Activated naive CD4-positive, alpha-beta T cell treated with anti-CD3 and anti-CD28 coated beads, Interleukin-2, amount 50 U/mL, for 24 hours (primary cell): ENCODE measurements around the gene PDK2.

Experiments
- H3K27ac Mint-ChIP-seq: one replicate; pipeline ENCODE4 v1.8.0; 2021; ENCODE audit warnings: mild to moderate bottlenecking, mixed read lengths
- H3K27me3 Mint-ChIP-seq: one replicate; pipeline ENCODE4 v1.8.0; 2021; ENCODE audit warnings: mixed read lengths
- H3K36me3 Mint-ChIP-seq: one replicate; pipeline ENCODE4 v1.8.0; 2021; ENCODE audit warnings: mixed read lengths
- H3K4me1 Mint-ChIP-seq: one replicate; pipeline ENCODE4 v1.8.0; 2021; ENCODE audit warnings: mixed read lengths
- H3K4me3 Mint-ChIP-seq: one replicate; pipeline ENCODE4 v1.8.0; 2021; ENCODE audit warnings: mild to moderate bottlenecking, mixed read lengths
- H3K9me3 Mint-ChIP-seq: one replicate; pipeline ENCODE4 v1.8.0; 2021; ENCODE audit warnings: mixed read lengths

PDK2 gene

DNA sequence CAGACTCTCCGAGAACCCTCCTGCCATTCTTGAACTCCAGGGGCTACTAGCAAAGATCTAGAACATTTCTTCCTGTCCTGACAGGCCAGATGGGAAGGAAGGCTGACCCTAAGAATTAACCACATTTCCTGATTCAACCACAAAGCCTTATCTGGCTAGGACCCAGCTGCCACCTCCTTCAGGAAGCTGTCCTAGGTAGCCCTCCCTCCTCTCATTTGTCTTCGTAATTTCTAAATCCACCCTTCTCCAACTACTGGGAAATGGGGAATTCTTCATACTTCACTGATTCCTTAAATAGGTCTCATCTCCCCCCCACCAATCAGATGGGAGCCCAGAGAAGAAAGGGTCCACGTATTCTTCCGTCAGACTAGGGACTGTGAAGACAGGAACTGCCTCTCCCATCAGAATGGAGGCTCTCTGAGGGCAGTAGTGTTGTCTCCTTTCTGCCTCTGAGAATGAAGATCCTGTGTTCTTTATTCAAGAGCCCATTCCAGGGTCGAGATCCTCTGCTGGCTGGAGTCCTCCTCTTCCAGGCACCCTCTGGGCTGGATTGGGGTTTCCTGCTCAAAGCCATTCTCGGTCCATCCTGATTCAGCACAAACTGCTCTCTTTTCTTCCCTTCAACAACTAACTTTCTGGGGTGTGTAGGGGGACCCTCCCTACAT, 32.7 kb downstream of the PDK2 start:
- Mint-ChIP-seq H3K9me3 (no peaks in the 10 kb centered on the region), H3K27me3 (peaks cover 9% of the 10 kb centered on the region), H3K4me1 (peaks cover 27% of the 10 kb centered on the region), H3K36me3 (no peaks in the 10 kb centered on the region), H3K4me3 (no peak overlapping the region), H3K27ac (no peak overlapping the region)

DNA sequence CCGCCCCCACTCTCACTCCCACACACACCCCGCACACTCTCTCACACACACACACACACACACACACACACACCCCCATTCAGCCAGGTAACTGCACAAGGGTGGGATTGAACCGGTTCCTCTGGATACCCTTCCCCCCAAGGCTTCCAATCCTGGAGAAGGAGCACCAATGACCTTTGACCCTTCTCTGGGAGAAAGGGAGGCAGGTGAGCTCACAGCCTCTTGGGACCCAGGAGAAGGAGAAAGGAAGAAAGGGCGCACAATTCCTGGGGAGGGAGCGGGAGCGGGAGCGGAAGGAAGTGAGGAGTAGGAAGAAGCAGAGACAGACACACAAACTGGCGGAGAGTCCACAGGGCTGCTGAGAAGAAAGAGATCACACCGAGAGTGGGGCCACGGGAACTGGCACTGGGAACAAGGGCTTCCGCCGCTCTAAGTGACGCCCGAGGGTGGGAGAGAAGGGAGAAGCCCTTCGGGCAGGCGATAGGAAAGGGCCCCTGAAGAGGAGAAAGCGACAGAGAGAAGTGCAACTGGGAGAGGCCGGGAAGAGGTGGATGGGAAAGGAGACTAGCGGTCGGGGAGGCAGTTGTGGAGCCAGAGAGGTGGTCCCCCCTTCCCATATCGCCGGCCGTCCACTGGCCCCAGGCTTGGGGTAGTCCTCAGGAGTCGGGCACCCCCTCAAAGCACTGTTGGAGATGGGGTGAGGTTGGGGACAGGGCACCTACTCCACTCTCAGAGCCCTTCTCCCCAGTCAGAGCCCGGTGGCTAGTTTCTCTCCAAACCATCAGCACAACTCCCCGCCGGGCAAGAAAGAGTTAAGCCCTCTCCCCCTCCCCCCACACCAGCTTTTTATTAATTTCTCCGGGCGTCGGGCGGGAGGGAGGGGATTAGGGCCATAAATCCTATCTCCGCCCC, 33.5 kb downstream of the PDK2 start:
- Mint-ChIP-seq H3K4me3 (peak overlapping the region; percentile 68), H3K9me3 (no peaks in the 10 kb centered on the region), H3K4me1 (peaks cover 27% of the 10 kb centered on the region), H3K27ac (peak overlapping the region; percentile 72), H3K36me3 (no peaks in the 10 kb centered on the region), H3K27me3 (peaks cover 9% of the 10 kb centered on the region)

DNA sequence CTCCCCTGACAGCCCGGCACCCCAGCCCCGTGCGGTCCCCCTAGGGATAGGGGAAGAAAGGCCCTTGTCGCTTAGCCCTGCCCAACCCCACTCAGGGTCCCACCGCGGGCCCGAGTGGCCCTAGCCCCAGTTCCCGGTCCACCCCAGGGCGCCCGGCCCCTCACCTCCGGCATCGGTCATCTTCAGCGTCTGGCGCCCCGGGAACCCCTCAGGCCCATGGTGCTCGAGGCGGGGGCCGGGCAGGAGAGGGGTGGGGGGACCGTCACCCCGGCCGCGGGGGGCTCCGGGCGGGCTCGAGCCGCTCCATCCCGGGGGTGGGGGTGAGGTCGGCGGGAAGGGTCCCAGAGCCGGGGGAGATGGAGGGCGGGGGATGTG, 34.2 kb downstream of the PDK2 start:
- H3K27ac Mint-ChIP-seq, result no peak overlapping the region
- H3K36me3 Mint-ChIP-seq, result peaks cover 2% of the 10 kb centered on the region
- H3K27me3 Mint-ChIP-seq, result peaks cover 9% of the 10 kb centered on the region
- peak overlapping the region; percentile 69 for H3K4me3 Mint-ChIP-seq
- peaks cover 27% of the 10 kb centered on the region for H3K4me1 Mint-ChIP-seq
- H3K9me3 Mint-ChIP-seq, result no peaks in the 10 kb centered on the region

DNA sequence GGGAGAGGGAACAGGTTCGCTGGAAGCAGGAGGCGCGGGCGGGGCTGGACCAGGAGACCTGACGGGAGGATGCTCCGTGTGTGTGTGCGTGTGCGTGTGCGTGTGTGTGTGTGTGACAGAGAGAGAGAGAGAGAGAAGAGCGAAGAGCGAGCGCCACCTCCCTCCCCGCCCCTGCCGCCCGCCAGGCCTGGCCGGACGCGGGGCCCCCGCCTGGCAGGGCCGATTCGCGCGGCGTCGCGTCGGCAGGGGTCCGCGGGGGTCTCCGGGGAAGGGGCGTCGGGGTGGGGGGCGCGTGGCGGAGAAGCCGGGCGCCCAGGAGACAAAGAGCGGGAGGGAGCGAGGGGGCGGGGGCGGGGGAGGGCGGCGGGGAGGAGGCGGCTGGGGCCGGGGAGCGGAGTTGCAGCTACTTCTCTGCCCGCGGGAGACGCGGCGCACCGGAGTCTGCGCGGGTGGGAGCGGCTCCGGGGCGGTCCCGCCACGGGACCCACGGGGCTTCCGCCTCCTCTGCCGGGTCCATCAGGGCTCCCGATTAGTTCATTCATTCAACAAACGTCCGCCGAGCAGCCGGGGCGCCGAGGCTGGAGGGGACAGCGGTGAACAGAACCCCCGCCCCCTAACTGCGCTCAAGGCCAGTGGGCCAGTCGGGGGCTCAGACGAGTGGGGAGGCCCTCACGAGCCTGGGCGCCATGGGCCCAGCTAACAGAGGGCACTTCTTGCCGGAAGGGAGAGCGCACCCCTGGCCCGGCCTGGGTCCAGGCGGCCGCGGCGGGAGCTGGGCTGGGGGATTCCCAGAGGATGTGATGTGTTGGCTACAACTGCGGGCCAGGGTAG, 34.8 kb downstream of the PDK2 start, which contains the start of gene SAMD14:
TSS of gene SAMD14 (minus strand) at position 433 of the 831 bp plus-strand sequence. CDS start 5,201 bp downstream, outside the sequence.
- Mint-ChIP-seq H3K4me1 (peaks cover 27% of the 10 kb centered on the region), H3K27ac (no peak within 1 kb of the TSS), H3K27me3 (peaks cover 9% of the 10 kb centered on the region), H3K4me3 (peak within 1 kb of the TSS; percentile 82), H3K36me3 (peaks cover 2% of the 10 kb centered on the region), H3K9me3 (no peaks in the 10 kb centered on the region)

DNA sequence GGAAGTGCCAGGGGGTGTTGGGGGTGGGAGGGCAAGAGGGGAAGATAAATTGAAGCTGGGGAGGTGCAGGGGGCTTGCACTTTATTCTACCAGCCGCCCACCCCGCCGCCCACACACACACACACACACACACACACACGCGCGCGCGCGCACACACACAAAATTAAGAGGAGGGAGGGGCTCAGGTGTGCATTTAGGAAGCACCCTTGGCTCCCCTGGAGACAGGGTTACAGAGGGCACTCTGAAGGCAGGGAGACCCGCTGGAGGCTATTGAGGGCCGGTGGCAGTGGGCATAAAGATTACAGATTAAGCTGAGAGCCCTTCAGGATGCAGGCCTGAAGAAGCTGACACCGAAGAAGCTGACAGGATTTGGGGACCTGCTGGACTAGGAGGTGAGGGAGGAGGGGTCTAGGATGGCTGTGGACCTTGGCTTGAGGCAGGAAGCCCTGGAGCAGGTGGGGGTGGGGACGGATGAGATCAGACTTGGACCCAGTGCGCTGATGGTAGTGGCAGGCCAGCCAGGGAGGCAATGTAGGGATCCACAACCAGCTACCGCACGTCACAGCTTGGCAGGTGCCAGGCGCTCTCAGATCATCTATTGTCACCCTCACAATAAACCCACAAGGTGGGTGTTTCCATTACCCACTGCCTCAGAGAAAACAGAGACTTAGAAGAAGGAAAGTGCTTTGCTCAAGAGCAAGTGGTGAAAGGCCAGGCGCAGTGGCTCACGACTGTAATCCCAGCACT, 35.6 kb downstream of the PDK2 start:
- no peak overlapping the region for H3K27ac Mint-ChIP-seq
- peaks cover 9% of the 10 kb centered on the region for H3K27me3 Mint-ChIP-seq
- peaks cover 27% of the 10 kb centered on the region for H3K4me1 Mint-ChIP-seq
- H3K4me3 Mint-ChIP-seq, result peak overlapping the region; percentile 82
- H3K36me3 Mint-ChIP-seq, result peaks cover 2% of the 10 kb centered on the region
- no peaks in the 10 kb centered on the region for H3K9me3 Mint-ChIP-seq

DNA sequence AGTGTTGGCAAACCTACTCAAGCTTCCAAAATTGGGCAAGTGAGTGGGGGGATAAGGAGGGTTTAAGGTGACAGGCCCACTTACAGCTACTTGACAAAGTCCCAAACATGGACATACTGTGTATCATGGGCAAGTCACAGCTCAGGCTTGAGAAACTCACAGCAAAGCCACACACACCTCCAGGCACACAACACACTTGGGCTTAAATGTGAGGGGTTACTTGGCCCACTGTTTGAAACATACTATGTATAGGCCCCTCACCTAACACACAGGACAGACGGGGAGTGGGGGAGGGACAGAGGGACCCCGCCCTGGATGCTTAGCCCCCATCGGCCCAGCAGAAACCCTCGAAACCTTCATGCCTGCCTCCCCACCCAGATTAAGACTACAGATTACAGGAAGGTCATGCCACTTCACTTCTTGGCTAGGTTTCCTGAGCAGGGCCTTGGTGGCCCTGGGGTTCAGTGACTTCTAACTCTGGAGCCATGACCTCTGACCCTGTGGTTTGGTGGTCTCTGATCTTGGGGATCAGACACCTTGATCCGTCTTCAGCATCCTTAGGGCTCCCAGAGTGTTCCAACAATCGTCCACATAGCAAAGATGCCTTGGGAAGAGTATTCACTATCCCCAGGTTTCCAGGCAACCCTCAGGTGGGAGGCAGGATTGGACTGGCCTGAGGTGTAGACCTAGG, 37.1 kb downstream of the PDK2 start:
- no peak overlapping the region for H3K4me3 Mint-ChIP-seq
- peaks cover 27% of the 10 kb centered on the region for H3K4me1 Mint-ChIP-seq
- H3K36me3 Mint-ChIP-seq, result peaks cover 5% of the 10 kb centered on the region

DNA sequence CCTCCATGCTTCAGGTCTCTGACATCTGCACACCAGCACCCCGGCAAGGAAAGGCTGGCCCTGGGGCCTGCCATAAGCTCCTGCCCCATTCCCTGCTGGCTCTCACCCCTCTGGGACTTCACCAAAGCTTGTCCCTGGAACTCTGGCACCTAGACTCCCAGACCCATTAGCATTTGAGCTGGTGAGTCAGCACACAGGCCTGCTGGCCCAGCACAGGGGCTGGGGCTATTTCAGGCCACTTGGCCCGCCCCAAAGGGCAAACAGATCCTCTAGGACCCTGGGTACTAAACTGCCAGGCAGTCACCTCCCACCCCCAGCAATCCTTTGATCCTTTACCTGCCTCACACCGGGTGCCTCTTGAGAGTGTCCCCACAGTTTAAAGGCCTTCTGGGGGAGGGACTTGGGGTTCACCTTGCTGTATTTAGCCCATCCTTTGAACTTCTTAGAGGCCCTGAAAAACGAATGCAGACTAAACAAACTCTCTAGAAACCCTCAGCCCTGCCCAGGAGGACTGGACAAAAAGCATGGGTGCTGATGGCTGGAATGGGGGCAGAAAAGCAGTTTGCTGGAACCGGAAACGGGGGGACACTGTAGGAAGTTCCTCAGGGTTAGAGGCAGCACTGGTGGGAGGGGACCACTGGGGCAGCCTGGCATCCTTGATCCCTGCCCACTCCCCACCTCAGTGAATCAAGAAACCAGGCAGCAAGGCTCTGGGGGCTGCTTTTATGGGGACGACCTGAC, 38.0 kb downstream of the PDK2 start:
- H3K4me1 Mint-ChIP-seq, result peaks cover 29% of the 10 kb centered on the region
- peaks cover 9% of the 10 kb centered on the region for H3K36me3 Mint-ChIP-seq
- peaks cover 9% of the 10 kb centered on the region for H3K27me3 Mint-ChIP-seq
- H3K4me3 Mint-ChIP-seq, result no peak overlapping the region
- H3K27ac Mint-ChIP-seq, result no peak overlapping the region
- no peaks in the 10 kb centered on the region for H3K9me3 Mint-ChIP-seq

More for the DNA sequence above, 37.1 kb downstream of the PDK2 start:
- peaks cover 9% of the 10 kb centered on the region for H3K27me3 Mint-ChIP-seq
- no peaks in the 10 kb centered on the region for H3K9me3 Mint-ChIP-seq
- no peak overlapping the region for H3K27ac Mint-ChIP-seq

DNA sequence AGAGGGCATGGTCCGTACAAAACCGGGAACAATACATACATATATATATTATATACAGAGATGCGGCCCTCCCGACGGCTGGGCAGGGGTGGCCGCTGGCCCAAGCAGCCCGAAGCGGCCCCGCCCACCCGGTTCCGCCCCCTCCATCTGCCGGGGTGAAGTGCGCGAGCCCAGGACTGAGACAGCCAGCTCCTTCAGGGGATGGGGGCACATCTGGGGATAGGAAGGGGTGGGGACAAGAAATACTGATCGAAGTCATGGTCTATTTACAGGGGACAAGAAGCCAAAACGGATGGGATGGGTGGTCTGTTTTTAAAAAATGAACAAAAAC, 38.6 kb downstream of the PDK2 start:
- Mint-ChIP-seq H3K27ac (no peak overlapping the region), H3K4me3 (no peak overlapping the region), H3K9me3 (no peaks in the 10 kb centered on the region), H3K27me3 (peaks cover 6% of the 10 kb centered on the region), H3K4me1 (peaks cover 27% of the 10 kb centered on the region), H3K36me3 (peaks cover 12% of the 10 kb centered on the region)

DNA sequence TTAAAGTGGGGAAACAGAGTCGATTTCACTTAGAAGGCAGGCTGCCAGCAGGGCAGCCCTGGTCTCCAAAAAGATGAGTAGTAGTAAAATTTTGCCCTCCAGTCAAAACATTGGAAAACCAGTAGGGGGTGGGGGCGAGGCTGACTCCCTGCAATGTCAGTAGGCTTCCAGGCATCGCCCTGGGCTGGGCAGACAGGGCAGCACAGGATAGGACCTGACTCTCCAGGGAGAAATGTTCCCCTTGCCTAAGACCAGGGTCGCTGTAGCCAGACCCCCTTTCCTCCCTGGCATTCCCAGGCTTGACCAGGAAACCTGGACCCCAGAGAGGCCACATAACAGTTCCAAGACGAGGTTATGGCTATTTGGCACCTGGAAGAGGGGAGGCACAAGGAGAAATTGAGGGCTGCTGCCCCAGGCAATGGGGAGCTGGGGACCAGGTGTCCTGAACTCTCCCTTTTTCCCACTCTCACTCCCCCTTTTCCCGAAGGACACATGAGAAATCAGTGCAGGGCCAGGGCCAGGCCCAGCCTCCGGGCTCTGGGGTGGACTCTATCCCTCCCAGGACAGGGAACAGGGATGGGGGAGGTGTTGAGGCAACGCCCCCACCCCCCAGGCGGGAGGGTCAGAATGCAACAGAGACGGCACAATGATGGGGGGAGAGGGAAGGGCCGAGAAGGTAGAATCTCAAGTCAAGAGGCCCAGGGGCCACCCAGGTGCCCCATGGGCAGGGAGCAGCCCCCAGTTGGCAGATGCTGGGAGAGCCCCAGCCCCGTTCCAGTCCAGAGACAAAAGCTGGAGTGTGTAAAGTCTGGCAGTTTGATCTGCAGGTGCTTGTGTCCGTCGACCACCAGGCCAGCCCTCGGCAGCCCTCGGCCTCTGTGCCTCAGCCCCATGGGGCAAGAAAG, 39.3 kb downstream of the PDK2 start:
- H3K27ac Mint-ChIP-seq, result no peak overlapping the region
- peaks cover 5% of the 10 kb centered on the region for H3K27me3 Mint-ChIP-seq
- H3K9me3 Mint-ChIP-seq, result no peaks in the 10 kb centered on the region
- peaks cover 12% of the 10 kb centered on the region for H3K36me3 Mint-ChIP-seq
- peaks cover 25% of the 10 kb centered on the region for H3K4me1 Mint-ChIP-seq
- H3K4me3 Mint-ChIP-seq, result no peak overlapping the region

DNA sequence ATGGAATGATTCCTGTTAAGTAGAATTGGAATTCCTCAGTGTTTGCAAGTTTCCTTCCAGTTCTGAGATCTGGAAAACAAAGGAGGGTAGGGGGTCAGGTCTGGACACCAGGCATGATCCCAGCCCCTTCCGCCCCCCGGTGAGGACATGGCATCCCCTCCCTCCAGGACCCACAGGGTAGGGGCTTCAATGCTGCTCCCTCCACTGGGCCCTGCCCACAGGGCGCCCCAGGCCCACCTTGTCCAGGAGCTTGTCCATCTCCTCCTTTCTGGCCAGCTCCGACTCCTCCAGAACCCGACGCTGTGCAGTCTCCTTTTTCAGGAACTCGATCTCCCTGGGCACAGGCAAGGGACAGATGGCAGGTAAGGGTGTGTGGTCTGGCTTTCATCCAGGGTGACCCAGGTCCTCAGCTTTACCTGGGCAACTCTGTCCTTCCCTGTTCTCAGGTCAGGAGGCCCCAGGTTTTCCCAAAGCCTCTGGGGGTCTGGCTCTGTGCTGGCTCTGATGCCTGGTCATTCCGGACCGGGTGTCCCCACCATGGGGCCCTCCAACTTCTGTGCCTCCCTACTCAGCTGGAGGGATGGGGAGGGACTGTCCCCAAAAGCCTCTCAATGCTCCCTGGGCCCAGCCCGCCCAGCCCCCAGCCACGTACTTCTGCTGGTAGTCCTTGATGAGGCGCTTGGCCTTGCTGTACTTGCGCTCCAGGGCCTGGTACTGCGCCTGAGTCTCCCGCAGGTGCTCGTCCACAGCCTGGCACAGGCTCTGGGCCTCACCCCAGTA, 40.4 kb downstream of the PDK2 start:
- Mint-ChIP-seq H3K36me3 (peaks cover 16% of the 10 kb centered on the region), H3K9me3 (no peaks in the 10 kb centered on the region), H3K27ac (no peak overlapping the region), H3K4me1 (peaks cover 34% of the 10 kb centered on the region), H3K27me3 (peaks cover 5% of the 10 kb centered on the region), H3K4me3 (no peak overlapping the region)

DNA sequence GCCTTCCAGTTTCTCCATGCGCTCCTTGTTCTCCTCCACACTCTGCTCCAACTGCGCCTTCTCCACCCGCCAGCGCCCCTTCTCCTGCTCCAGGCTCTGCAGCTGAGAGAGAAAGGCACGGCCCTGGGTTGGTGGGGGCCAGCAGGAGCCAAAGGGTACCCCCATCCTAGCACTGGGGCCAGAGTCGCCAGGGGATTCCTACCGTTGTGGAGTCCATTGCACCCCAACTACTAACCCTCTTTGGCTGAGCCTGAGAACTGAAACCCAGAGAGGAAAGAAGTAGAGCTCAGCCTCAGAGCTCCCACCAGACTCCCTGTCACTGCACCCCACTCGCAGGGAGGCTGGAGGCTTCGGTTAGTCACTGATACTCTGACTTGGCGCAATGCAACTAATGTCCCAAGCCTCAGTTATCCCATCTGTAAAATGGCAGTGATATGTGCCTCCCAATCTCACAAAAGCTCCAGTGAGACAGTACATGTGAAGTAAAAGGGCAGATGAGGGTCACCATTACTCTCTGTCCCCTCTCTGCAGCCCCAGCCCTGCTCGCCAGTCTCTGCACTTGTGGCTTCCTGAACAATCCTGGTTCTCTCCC, 41.0 kb downstream of the PDK2 start:
- Mint-ChIP-seq H3K4me3 (no peak overlapping the region), H3K27ac (no peak overlapping the region), H3K27me3 (peaks cover 1% of the 10 kb centered on the region), H3K36me3 (peaks cover 16% of the 10 kb centered on the region), H3K4me1 (peaks cover 34% of the 10 kb centered on the region), H3K9me3 (no peaks in the 10 kb centered on the region)

DNA sequence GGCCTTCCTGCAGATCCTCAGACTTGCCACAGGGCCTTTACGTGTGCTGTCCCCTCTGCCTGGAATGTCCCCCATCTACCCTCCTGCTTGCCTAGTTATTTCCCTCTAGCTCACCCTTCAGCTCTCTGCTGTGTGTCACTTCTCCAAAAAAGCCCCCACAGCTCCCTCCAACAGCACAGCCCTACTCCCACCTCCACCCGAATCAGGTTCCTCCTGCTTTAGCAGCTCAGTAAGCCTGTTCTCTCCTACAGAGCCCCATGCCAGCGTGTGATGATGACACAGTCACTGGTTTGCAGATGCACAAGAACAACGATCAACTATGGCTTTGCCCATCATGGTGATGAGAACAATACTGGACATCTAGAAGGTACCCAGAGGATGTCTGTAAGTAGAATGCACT, 41.9 kb downstream of the PDK2 start:
- Mint-ChIP-seq H3K27me3 (no peaks in the 10 kb centered on the region), H3K4me1 (peaks cover 34% of the 10 kb centered on the region), H3K27ac (peak overlapping the region; percentile 68), H3K36me3 (peaks cover 20% of the 10 kb centered on the region), H3K4me3 (no peak overlapping the region), H3K9me3 (no peaks in the 10 kb centered on the region)
